IPS-11a (cell line): Measurements from ENCODE around the gene PLEKHH2.
A peak's percentile ranks its signal among the peaks of the same experiment; 100 is the strongest.

Source experiments
- H3K4me3 ChIP-seq: one replicate; pipeline ENCODE4 v1.5.1; 2013; ENCODE audit warnings: low read depth, low read length, control low read depth

PLEKHH2 gene

GRCh38 chr2:43758739-43759138 is 121.7 kb downstream of the PLEKHH2 start:
- H3K4me3 ChIP-seq, result no peak overlapping the region

DNA sequence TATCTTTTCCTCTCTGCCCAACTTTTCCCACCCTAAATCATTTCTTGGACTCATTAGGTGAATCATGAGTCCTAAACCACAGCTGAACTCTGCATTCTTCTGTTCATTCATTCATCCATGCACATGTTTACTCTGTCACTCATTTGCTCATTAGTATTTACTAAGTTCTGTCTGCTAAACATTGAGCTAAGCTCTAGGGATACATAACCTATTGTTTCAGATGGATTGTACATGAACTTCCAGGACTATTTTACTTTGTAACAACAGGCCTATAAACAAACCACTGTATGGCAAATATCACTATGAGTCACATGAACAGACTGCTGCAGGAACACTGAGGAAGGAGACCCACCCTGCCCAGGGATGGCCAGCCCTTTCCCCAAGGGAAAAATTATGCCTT is 122.1 kb downstream of the PLEKHH2 start:
- H3K4me3 ChIP-seq, result no peak overlapping the region

DNA sequence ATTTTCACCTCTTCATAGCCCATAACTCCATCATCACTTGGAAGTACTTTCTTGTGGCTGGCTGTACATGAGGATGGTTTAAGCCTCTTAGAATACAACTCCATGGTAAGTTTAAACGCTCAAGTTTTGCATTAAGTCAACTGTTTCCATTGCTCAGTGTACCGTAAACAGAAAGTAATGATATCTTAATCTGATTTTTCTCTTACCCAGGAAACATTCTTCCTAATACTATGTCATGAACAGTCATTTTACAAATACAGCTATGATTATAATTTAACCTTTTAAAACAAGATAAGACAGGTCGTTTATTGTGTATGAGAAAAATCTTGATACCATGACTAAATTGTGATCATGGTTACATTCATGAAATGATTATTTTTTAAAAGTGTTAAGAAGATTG is 125.2 kb downstream of the PLEKHH2 start:
- H3K4me3 ChIP-seq, result no peak overlapping the region

DNA sequence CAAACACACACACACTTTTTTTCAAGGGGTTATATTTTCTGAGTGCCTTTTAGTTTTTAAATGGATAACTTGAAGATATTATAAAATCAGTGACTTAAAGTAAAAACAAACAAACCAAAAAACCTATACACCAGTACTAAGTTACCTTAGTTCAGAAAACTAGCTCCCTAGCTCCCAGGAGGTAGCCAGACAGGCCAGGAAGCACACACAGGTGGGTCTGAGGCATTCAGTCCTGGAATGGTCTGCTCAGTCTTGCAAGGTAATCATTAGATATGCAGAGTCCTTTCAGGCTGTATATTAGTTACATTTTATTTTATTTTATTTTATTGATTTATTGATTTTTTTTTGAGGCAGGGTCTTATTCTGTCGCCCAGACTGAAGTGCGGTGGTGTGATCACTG is 126.0 kb downstream of the PLEKHH2 start:
- H3K4me3 ChIP-seq, result no peak overlapping the region

- no peak overlapping the region for H3K4me3 ChIP-seq
These were observed 127.1 kb downstream of the PLEKHH2 start for GRCh38 chr2:43764086-43764705.

DNA sequence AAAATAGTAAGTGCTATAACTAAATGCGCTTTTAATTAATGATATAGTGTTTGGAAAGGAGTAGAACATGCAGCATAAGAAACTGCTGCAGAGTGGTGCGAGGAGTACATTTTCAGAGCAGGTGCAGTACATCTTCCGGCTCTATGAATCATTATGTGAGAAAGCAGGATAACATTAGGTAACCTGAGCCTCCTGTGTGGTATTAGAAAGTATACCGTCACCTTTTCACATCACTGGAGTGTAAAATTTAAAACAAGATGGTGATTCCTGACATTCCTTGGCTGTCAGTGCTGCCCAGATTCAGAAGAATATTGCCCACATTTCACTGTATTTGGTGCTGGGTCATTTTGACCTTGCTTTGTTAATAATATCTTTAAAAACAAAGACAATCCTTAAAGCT is 128.9 kb downstream of the PLEKHH2 start:
- no peak overlapping the region for H3K4me3 ChIP-seq

DNA sequence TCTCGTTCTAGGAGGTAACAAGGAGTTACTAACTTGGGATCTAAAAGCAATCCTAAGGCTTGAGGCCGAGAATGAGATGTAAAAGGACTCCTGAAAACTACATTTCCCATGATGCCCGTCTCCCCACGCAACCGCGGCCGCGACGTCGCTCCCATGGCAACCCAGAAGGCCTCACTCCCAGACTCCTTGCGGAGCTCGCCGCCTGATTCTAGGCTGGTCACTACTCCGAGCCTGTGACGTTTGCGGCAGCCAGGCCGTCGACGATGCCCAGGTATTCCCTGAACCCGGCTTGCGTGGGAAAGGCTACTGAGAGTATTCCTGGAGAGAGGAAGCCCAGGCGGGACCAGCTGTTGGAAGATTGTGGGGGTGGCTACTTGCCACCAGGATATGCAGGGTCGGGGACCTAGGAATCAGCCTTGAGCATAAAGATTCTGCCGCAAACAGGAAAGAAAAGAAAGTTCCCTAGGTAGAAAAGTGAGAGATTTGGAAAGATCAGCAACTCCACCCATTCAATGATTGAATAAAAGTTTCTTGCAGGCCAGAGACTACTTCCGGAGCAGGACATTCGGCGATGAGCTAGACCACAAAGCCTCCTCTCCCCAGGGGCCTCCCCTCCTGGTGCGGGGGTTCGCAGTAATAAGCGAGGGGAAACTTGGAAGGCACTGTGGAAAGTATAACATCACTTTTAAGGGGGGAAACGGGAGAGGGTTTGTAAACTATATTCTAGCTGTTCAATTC is 137.0 kb downstream of the PLEKHH2 start, which contains the start of gene DYNC2LI1:
Gene DYNC2LI1, plus strand, starts transcription at position 164 of the 738 bp plus-strand sequence. Its CDS starts 100 bp downstream, at position 264.
- peak within 1 kb of the TSS; percentile 79 for H3K4me3 ChIP-seq

GRCh38 chr2:43774617-43775016 is 137.6 kb downstream of the PLEKHH2 start:
- peak overlapping the region; percentile 79 for H3K4me3 ChIP-seq

DNA sequence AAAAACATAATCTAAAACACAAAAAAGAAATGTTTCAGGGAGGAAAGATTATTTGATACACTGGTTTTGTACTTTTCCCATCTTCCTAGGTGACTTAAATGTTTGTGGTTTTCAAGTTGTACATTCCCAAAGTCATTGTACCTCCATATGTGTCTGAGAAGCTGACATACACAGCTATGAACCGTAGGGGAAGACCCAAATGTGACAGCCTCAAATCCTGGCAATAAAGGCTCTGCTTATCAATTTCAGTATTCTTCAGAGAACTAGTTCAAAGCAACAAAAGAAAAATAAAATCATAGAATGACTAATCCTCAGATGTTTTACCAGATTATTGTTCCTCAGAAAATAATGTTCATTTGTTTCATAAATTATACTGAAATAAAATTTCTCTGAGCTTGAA is 139.3 kb downstream of the PLEKHH2 start:
- H3K4me3 ChIP-seq, result no peak overlapping the region

DNA sequence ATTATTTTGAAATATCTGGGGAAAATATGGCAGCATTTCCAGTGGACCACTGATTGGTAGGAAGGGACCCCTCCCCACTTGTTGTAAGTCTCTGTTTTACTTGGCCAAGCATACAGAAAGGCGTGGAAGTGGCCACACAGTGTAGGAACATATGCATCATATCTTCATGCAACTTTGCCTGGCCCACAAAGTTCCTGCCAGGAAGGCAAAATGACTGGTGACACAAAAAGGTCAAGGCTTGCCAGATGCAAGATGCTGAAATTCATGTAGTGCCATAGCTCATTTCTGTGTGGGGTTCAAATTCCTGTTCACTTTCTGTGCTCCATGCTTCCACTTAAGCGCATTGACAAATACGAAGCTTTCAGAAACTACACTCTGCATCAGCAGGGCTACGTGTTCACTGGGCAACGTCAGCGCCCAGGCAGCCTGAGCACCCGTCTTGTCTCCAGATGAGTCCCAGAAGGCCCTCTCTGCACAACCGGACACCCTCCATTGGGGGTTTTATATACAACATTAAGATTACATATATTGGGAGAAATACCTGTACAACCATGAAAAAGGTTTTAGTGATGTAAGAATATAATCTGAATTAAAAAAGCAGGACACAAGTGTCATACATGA is 140.4 kb downstream of the PLEKHH2 start:
- no peak overlapping the region for H3K4me3 ChIP-seq

DNA sequence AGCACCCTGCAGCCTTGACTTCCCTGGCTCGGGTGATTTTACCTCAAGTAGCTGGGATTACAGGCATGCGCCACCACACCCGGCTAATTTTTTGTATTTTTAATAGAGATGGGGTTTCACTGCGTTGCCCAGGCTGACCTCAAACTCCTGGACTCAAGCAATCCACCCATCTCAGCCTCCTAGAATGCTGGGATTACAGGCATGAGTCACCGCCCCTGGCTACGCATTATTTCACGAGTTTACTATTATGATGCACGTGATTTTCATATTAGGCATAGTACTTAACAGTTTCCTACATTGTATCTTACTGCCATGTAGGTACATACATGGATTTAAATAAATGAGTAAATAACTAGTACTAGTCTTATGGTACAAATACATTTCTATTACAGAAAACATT is 141.2 kb downstream of the PLEKHH2 start:
- H3K4me3 ChIP-seq, result no peak overlapping the region

- H3K4me3 ChIP-seq, result no peak overlapping the region
These were observed 150.8 kb downstream of the PLEKHH2 start for GRCh38 chr2:43787895-43788294.

- no peak overlapping the region for H3K4me3 ChIP-seq
These were observed 151.6 kb downstream of the PLEKHH2 start for GRCh38 chr2:43788646-43789045.

DNA sequence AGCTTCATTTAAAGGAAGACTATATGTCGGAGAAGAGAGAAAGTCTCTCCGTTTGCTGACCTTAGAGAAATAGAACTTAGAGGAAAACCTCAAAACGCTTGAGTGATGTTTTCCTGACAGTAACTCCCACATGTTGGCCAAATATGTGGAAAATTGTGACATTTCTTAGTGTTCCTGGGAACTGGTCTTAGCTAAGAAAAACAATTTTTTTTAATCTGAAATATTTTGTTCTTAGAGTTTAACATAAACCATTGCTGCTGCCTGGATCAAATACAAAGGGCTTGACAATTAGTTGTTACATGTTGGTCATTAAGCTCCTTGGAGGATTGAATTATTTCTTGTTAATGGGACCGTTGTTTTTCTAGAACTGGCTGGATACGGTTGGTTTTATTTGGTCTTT is 153.1 kb downstream of the PLEKHH2 start:
- no peak overlapping the region for H3K4me3 ChIP-seq

- H3K4me3 ChIP-seq, result no peak overlapping the region
These were observed 154.1 kb downstream of the PLEKHH2 start for GRCh38 chr2:43791035-43791765.

DNA sequence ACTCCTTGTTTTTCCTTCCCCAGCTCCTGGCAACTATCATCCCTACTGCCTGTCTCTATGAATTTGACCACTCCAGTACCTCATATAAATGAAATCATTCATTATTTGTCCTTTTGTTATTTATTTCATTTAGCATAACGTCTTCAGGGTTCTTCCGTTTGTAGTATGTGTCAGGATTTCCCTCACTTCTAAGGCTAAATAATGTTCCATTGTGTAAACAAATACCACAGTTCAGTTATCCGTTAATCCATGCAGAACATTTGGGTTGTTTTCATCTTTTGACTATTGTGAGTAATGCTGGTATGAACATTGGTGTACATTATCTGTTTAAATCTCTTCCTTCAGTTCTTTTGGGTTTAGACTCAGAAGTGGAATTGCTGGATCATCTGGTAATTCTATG is 155.6 kb downstream of the PLEKHH2 start:
- H3K4me3 ChIP-seq, result no peak overlapping the region

- H3K4me3 ChIP-seq, result no peak overlapping the region
These were observed 157.9 kb downstream of the PLEKHH2 start for GRCh38 chr2:43794956-43795355.

- H3K4me3 ChIP-seq, result no peak overlapping the region
These were observed 159.1 kb downstream of the PLEKHH2 start for GRCh38 chr2:43796206-43796605.

GRCh38 chr2:43798300-43798699 is 161.2 kb downstream of the PLEKHH2 start:
- no peak overlapping the region for H3K4me3 ChIP-seq

DNA sequence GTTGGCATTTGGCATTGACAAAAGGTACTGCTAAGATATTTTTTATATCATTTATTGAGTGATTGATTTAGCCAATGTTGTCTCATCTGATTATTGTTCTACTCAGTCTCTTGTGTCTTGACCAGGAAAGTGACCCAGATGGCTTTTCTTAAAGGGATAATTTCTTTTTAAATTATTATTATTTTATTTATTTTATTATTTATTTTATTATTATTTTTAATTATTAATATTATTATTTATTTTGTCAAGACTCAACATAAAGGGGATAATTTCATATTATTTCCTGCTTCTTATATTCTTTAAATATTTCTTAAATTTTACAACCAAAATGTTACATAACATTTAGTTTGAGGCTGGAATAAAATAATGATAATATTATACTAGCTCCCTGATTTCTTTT is 163.8 kb downstream of the PLEKHH2 start:
- no peak overlapping the region for H3K4me3 ChIP-seq

DNA sequence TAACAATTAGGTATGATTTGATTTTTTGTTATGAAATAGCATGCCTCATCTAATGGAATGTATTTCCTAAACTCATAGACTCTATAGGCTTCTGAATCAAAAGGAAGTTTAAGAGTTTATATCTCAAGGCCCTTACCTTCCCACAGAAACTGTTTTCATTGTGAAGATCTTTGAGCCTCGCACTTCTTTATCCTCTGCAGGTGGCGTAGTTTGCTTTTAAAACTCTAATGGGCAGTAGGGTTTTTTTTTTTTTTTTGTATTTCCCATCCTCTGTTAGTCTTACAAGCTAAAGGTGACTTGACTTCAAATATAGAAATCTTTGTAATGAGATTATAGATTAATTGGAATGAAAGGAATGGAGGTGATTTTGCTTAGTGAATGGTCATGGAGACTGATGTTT is 165.1 kb downstream of the PLEKHH2 start:
- H3K4me3 ChIP-seq, result no peak overlapping the region
